GM12878 (cell line): ENCODE results near the gene SLC26A1. TPM values are rescaled to one million over a fixed set of nuclear protein-coding genes. Genes with fewer than 3 reads are reported as not detected.

ENCODE experiments used
- ATAC-seq: fragments of 200-7000 bp; cut with Tn5 transposase; 3 replicates; pipeline ENCODE4 v1.9.1; 2020; ENCODE audit warnings: mild to moderate bottlenecking, moderate library complexity
- BruUV-seq: library from RNA; stranded (reverse); fragments of 400-500 nt; replicated peaks from 2 replicates; lab custom pipeline; 2021; lab: Mats Ljungman, UMichigan
- CTCF ChIA-PET: fragments of 300-600 bp; sonication (Branson Sonifier 250); formaldehyde crosslinking; extraction: SDS; loops from one replicate; lab custom pipeline; 2021; ENCODE audit warnings: inconsistent platforms; lab: Yijun Ruan, JAX
- POLR2A ChIA-PET: fragments of 350-600 bp; formaldehyde crosslinking; extraction: SDS; loops from one replicate; lab custom pipeline; 2021; ENCODE audit warnings: inconsistent platforms; lab: Charles Lee
- RAD21 ChIA-PET: fragments of 300-600 bp; sonication (Branson Sonifier 250); formaldehyde crosslinking; loops from one replicate; lab custom pipeline; 2023; ENCODE audit warnings: antibody characterized with exemption; ENCODE audit not compliant: unreplicated experiment; lab: Charles Lee
- SMC1A ChIA-PET: fragments of 300-600 bp; sonication (Branson Sonifier 250); formaldehyde crosslinking; loops from one replicate; lab custom pipeline; 2023; ENCODE audit not compliant: unreplicated experiment, uncharacterized antibody; lab: Charles Lee
- DNase-seq: peaks from one replicate; pipeline ENCODE4 v3.0.0-alpha.2; 2011; ENCODE audit warnings: low read depth, low spot score
- FAIRE-seq: peaks from 3 replicates; lab custom pipeline; 2011; peaks lifted over from hg19 to GRCh38; lab: Jason Lieb, UNC
- H2AFZ ChIP-seq: 2 replicates; pipeline ENCODE4 v1.6.0; 2011; ENCODE audit warnings: low read depth, low read length, control low read depth; ENCODE audit not compliant: control insufficient read depth
- H3K27ac ChIP-seq: 2 replicates; pipeline ENCODE4 v1.5.1; 2011; ENCODE audit warnings: control low read depth; ENCODE audit not compliant: control insufficient read depth, insufficient read depth
- H3K27me3 ChIP-seq, 2 experiments: replicated peaks in 1 of 2; 2 replicates each; pipeline versions ENCODE4 v1.6.0 to v1.6.1; 2011; ENCODE audit warnings: low read length in 1 of 2; ENCODE audit not compliant: control insufficient read depth in 2 of 2, insufficient read depth in 2 of 2
- H3K36me3 ChIP-seq, 2 experiments: 2 replicates each; pipeline ENCODE4 v1.5.1; 2011; ENCODE audit warnings: low read length in 1 of 2; ENCODE audit not compliant: control insufficient read depth in 2 of 2, insufficient read depth in 2 of 2
- H3K4me1 ChIP-seq: 2 replicates; pipeline ENCODE4 v1.6.1; 2011; ENCODE audit warnings: mild to moderate bottlenecking, low read length, moderate library complexity, mixed read lengths; ENCODE audit not compliant: control insufficient read depth, insufficient read depth
- H3K4me2 ChIP-seq: 2 replicates; pipeline ENCODE4 v1.6.0; 2011; ENCODE audit warnings: control low read depth; ENCODE audit not compliant: control insufficient read depth, insufficient read depth
- H3K4me3 ChIP-seq: fragments of 200-600 bp; sonication (generic); 2 replicates; pipeline ENCODE4 v1.5.1; 2016
- H3K79me2 ChIP-seq: 2 replicates; pipeline ENCODE4 v1.6.0; 2011; ENCODE audit warnings: low read length; ENCODE audit not compliant: control insufficient read depth, insufficient read depth
- H3K9ac ChIP-seq: 2 replicates; pipeline ENCODE4 v1.8.0; 2011; ENCODE audit warnings: low read length, control low read depth, mixed read lengths; ENCODE audit not compliant: control insufficient read depth, insufficient read depth
- H3K9me3 ChIP-seq: replicated peaks from 3 replicates; pipeline ENCODE4 v1.5.1; 2011; ENCODE audit warnings: mild to moderate bottlenecking, low read length; ENCODE audit not compliant: control insufficient read depth, insufficient read depth
- H4K20me1 ChIP-seq: 2 replicates; pipeline ENCODE4 v1.6.0; 2011; ENCODE audit not compliant: control insufficient read depth, insufficient read depth
- BHLHE40 ChIP-seq, 2 experiments: fragments of 450-650 bp in 1 of 2; IDR thresholded peaks; 2 replicates each; pipeline ENCODE4 v1.6.1; 2011 to 2017; ENCODE audit warnings: low read depth in 2 of 2, borderline replicate concordance in 1 of 2, improper control_type of control experiment in 1 of 2, low read length in 1 of 2, mild to moderate bottlenecking in 1 of 2
- CHD2 ChIP-seq: IDR thresholded peaks from 2 replicates; pipeline ENCODE4 v1.6.1; 2011; ENCODE audit warnings: low read depth, low read length, improper control_type of control experiment, borderline replicate concordance
- EGR1 ChIP-seq, 2 experiments: IDR thresholded peaks; 1 replicate in 1 of 2; 2 replicates in 1 of 2; pipeline ENCODE4 v1.6.1; 2011 to 2012; ENCODE audit warnings: low read depth in 2 of 2, low read length in 2 of 2, borderline replicate concordance in 1 of 2, mild to moderate bottlenecking in 1 of 2, moderate library complexity in 1 of 2
- GATAD2B ChIP-seq: fragments of 450-650 bp; conservative IDR thresholded peaks from 2 replicates; pipeline ENCODE4 v1.6.1; 2017; ENCODE audit warnings: low read depth, mild to moderate bottlenecking, moderate library complexity
- HDAC2 ChIP-seq: fragments of 200-600 bp; sonication (generic); IDR thresholded peaks from 2 replicates; pipeline ENCODE4 v1.6.1; 2017
- JUND ChIP-seq: IDR thresholded peaks from 2 replicates; pipeline ENCODE4 v1.6.1; 2012; ENCODE audit warnings: low read depth, mild to moderate bottlenecking, low read length, improper control_type of control experiment, moderate library complexity
- NR2C1 ChIP-seq: fragments of 450-650 bp; IDR thresholded peaks from 2 replicates; pipeline ENCODE4 v1.6.1; 2017; ENCODE audit warnings: antibody characterized with exemption, mild to moderate bottlenecking, moderate library complexity
- PAX5 ChIP-seq: IDR thresholded peaks from 2 replicates; pipeline ENCODE4 v1.6.1; 2011; ENCODE audit warnings: low read depth, low read length, borderline replicate concordance
- POLR2AphosphoS2 ChIP-seq: IDR thresholded peaks from 2 replicates; pipeline ENCODE4 v1.6.1; 2011; ENCODE audit warnings: low read depth, mild to moderate bottlenecking, low read length, improper control_type of control experiment, moderate library complexity
- REST ChIP-seq: IDR thresholded peaks from 2 replicates; pipeline ENCODE4 v1.6.1; 2012; ENCODE audit warnings: mild to moderate bottlenecking, low read depth, low read length
- SIN3A ChIP-seq: IDR thresholded peaks from 2 replicates; pipeline ENCODE4 v1.6.1; 2012; ENCODE audit warnings: low read depth, low read length, improper control_type of control experiment
- TCF12 ChIP-seq: IDR thresholded peaks from 2 replicates; pipeline ENCODE4 v1.6.1; 2011; ENCODE audit warnings: low read depth, mild to moderate bottlenecking, low read length
- TCF3 ChIP-seq: IDR thresholded peaks from 2 replicates; pipeline ENCODE4 v1.6.1; 2012; ENCODE audit warnings: low read depth, mild to moderate bottlenecking, low read length, borderline replicate concordance; ENCODE audit not compliant: insufficient read depth
- YY1 ChIP-seq: IDR thresholded peaks from 2 replicates; pipeline ENCODE4 v1.6.1; 2011; ENCODE audit warnings: low read depth, mild to moderate bottlenecking, low read length
- WGBS: methylation state at CpG from one replicate; pipeline ENCODE4 v1.1.6; 2016; ENCODE audit warnings: low lambda C conversion rate; ENCODE audit not compliant: insufficient replicate concordance, insufficient coverage; ENCODE audit errors: missing lambda C conversion rate; 5-methylcytosine and 5-hydroxymethylcytosine counted together
- in situ Hi-C: fragments of 300-500 bp; cut with MboI; formaldehyde crosslinking; loops from 9 replicates; pipeline ENCODE4 v1.14.3; 2018; ENCODE audit warnings: mixed read lengths
- intact Hi-C: fragments of 100-400 bp; cut with micrococcal nuclease; formaldehyde crosslinking; loops from one replicate; pipeline ENCODE4 v1.14.2; 2022; ENCODE audit not compliant: unreplicated experiment
- polyA plus RNA-seq, 11 experiments: library from polyadenylated mRNA; depleted of rRNA in 4 of 11; unstranded in 6 of 11; stranded (reverse) in 5 of 11; fragments of >200 nt; fragmentation: Nextera tagmentation in 4 of 11; fragmentation: Illumina TruSeq in 1 of 11; extraction: Ambion mirVana in 4 of 11; extraction: Trizol in 1 of 11; gene quantifications; 1 replicate in 1 of 11; 2 replicates in 10 of 11; pipeline versions ENCODE4 v1.2.1 to v1.2.3, GENCODE V29; 2011 to 2016; ENCODE audit warnings: inconsistent platforms in 2 of 11, missing spikeins in 2 of 11, low read depth in 1 of 11
- total RNA-seq, 4 experiments: library from RNA; depleted of rRNA in 3 of 4; stranded (reverse); fragments of >200 nt in 3 of 4; fragmentation: Illumina TruSeq in 1 of 4; extraction: Trizol in 1 of 4; gene quantifications; 2 replicates each; pipeline versions ENCODE4 v1.2.1 to v1.2.3, GENCODE V29; 2013 to 2021

Gene SLC26A1
- total and polyA plus RNA-seq, 10 of the 15 experiments (the other 5 are each of a cell fraction or from before 2014, with no cell fraction given): 0.05 to 0.96 (median 0.28) TPM; not detected in 5

GRCh38 chr4:998096-998691 is 5.0 kb upstream of the SLC26A1 start:
- no peak for DNase-seq
- peak; percentile 11; the same call in 1 of the 3 replicates for ATAC-seq
- FAIRE-seq: no peak
- ChIA-PET SMC1A (no interaction called here), CTCF (no interaction called here), RAD21 (no interaction called here), POLR2A (no interaction called here)
- H3K79me2 ChIP-seq: no peaks in the 10 kb centered on the region
- no peak overlapping the region for H3K4me3 ChIP-seq
- no peak overlapping the region for H3K4me2 ChIP-seq
- no peaks in the 10 kb centered on the region for H3K9me3 ChIP-seq
- no peaks in the 10 kb centered on the region for H3K36me3 ChIP-seq
- intact Hi-C loops (no loop called here), in situ Hi-C loops (no loop called here)
- no peak overlapping the region for H2AFZ ChIP-seq
- 20% methylated on average over 12 of the region's 12 CpGs for WGBS
- no TSS peak for BruUV-seq
- H3K9ac ChIP-seq: no peak overlapping the region
- peaks cover 2 to 3% of the 10 kb centered on the region in 2 experiments for H3K27me3 ChIP-seq
- no peaks in the 10 kb centered on the region for H4K20me1 ChIP-seq
- TF ChIP-seq POLR2AphosphoS2: no peak
- no peak for TF ChIP-seq PAX5
- no peak for TF ChIP-seq YY1
- TF ChIP-seq, all 136 proteins: peak for 0
- no peaks in the 10 kb centered on the region for H3K4me1 ChIP-seq
- no peak overlapping the region for H3K27ac ChIP-seq

DNA sequence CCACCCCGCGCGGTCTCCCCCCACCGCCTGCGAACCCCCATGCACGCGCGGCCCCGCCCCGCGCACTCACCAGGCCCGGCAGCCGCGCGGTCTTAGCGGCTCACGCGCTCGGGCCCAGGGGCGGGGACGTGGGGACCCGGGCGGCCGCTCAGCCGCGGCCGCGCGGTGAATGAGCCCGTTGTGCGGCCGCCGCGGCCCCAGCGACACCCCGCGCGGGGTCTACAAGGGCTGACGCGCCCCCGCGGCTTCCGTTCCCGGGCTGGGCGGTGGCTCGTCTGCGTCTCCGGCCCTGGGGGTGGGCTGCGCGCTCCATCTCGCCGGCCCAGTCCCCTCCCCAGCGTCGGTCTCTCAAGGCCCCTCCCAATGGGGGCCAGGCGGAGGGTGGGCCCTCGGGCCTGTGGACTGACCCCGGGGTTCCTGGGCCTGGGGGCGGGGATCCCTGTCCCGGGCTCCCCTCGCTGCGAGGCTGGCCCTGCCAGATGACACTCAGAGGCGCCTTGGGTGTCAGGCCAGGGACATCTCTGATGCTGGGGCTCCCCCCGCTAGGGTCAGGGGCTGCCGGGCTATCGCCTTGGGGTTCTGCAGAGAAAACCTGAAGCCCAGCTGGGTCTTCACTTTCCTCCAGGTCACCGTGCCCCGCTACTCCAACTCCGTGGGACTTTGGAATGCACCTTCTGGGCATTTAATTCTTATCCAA is 4.3 kb upstream of the SLC26A1 start:
- no peaks in the 10 kb centered on the region for H3K36me3 ChIP-seq
- no peaks in the 10 kb centered on the region for H4K20me1 ChIP-seq
- WGBS: 4% methylated on average over 20 of the region's 68 CpGs
- H3K27ac ChIP-seq: no peak overlapping the region
- H3K27me3 ChIP-seq: peaks cover 2 to 3% of the 10 kb centered on the region in 2 experiments
- H3K9me3 ChIP-seq: no peaks in the 10 kb centered on the region
- ChIA-PET RAD21 (no interaction called here), CTCF (no interaction called here), POLR2A (no interaction called here), SMC1A (no interaction called here)
- no peak overlapping the region for H3K4me3 ChIP-seq
- H2AFZ ChIP-seq: no peak overlapping the region
- in situ Hi-C loops: no loop called here
- no TSS peak for BruUV-seq
- no peak overlapping the region for H3K4me2 ChIP-seq
- DNase-seq (no peak), ATAC-seq (no peak), FAIRE-seq (no peak)
- no peaks in the 10 kb centered on the region for H3K4me1 ChIP-seq
- no peak overlapping the region for H3K9ac ChIP-seq
- intact Hi-C loops: no loop called here
- H3K79me2 ChIP-seq: no peaks in the 10 kb centered on the region
- TF ChIP-seq HDAC2 (no peak), TCF3 (no peak), TCF12 (no peak), SIN3A (no peak), JUND (no peak), EGR1 (IDR thresholded peaks at IDR 0.05; ENCODE audit: borderline replicate concordance in 1 of 2, low read depth in 2 of 2, low read length in 2 of 2) (no peak), REST (no peak), GATAD2B (no peak), BHLHE40 (IDR thresholded peaks at IDR 0.05; ENCODE audit: borderline replicate concordance in 1 of 2, low read depth in 2 of 2, low read length in 1 of 2) (no peak), NR2C1 (no peak), CHD2 (no peak)
